Esophagus mucosa (tissue), 1 donor: ENCODE data around the gene MDN1. TPM values are rescaled to one million over a fixed set of nuclear protein-coding genes. Genes with fewer than 3 reads are reported as not detected.
"Not testable (repeated sequence)": the region's sequence is repeated elsewhere in the genome, so short reads cannot be mapped to it uniquely, and the experiment has no call there.

Experiments used
- ATAC-seq: fragments of 200-7000 bp; cut with Tn5 transposase; one replicate; pipeline ENCODE4 v1.9.1; 2020
- total RNA-seq: library from RNA; stranded (reverse); gene quantifications from one replicate; pipeline ENCODE4 v1.2.4, GENCODE V29; 2023
- donor health status: DM: yes; HTN: yes; CAD: no.

The MDN1 gene
- total RNA-seq, 1 donor from 2014 or later: 21.6 TPM

- no peak for ATAC-seq
Observed at GRCh38 chr6:89769572-89769971, 50.0 kb downstream of the MDN1 start.

- ATAC-seq: no peak
Observed at GRCh38 chr6:89768324-89768723, 51.3 kb downstream of the MDN1 start.

DNA sequence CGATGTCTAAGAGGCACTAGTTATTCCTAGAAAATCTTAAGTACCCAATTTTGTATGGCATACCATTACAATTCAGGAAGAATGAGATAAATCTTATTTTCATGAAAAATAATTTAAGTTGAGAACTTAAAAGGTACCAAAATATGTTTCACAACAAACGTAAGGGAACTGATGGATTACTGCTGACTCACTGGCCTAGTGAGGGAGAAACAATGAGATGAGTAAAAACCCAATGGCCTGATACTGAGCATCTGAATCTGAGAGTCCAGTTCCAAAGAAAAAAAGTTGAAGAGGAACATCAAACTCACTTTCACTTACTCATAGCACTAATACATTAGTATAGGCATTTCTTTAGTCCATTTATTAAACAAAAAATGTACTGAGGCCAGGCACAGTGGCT is 56.0 kb downstream of the MDN1 start:
- ATAC-seq: no peak

DNA sequence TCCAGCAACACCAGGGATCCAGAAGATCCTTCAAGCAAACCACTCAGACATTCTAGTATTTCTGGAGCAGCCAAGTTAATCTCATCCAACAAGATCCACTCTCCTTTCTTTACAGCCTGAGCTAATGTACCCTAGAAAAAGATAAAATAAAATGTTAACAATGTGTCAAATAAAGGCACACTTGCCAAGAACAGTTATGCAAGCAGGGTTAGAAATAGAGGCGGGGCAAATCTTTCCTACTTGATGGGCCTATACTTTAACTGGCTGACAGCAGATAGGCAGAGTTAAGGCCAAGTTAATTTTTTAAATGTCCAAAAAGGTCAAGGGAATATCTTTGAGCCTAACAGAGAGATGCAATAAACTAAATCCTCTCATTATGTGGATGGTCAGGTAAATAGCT is 60.8 kb downstream of the MDN1 start:
- no peak for ATAC-seq

DNA sequence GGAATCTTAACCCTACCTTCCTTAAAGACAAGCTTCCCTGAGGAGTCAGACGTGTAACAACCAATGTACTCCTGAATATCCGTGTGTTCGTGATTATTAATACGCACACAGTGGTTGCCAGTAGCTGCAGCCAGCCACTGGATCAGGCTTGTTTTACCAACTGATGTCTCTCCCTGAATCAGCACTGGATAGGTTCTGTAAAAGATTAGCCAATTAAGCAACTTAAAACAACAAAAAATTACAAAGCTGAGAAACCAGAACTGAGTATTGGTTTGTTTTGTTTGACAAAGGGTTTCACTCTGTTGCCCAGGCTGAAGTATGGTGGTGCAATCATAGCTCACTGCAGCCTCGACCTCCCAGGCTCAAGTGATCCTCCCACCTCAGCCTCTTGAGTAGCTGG is 69.3 kb downstream of the MDN1 start:
- no peak for ATAC-seq

DNA sequence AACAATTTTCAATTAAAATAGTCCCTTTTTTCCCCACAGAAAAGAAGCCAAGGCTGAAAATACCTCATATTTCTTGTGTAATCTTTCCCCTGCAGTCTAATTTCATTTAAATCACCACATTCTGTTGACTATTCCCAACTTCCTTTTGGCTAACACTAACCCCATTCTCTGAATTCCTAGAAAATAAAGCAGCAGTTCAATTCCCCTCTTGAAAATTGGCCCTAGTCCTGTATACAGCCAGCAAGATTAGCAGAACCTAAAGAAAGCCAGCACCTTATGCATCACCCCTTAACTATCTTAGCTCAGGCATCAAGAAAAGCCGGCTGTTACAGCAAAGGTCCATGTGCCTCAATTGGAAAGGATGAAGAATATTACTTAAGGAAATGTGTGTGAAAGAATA is 69.7 kb downstream of the MDN1 start:
- ATAC-seq: no peak

DNA sequence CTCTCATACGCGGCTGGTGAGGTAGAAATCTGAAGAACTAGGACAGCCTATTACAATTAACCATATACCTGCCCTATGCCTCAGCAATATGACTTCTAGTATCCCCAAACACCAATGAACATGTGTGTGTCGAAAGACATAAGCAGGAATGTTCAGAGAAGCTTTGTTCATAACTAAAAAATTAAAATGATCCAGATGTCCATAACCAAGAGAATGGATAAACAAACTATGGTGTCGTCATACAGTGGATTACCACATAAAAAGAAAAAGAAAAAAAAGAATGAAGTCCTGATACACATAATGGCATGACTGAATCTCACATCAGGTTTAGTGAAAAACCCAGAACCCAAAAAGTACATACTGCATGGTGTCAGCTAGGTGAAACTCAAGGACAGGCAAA is 73.9 kb downstream of the MDN1 start:
- no peak for ATAC-seq

DNA sequence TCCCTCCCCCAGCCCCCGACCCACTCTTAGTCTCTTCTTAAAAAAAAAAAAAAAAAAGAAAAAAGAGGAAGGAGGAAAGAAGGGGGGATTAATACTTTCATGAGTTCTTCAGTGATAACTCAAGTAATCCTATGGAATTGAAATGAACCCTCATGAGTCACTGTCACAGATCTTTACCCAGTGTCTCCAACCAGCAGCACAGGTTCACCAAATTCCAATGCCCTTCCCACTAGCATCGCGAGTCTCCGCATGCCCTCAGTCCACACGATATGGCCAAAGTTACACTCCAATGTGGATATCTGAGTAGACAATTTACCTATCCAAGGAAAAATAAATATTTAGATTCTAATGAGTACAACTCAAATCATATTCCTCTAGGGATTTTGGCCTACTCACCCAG is 74.5 kb downstream of the MDN1 start:
- ATAC-seq: peak; percentile 89

DNA sequence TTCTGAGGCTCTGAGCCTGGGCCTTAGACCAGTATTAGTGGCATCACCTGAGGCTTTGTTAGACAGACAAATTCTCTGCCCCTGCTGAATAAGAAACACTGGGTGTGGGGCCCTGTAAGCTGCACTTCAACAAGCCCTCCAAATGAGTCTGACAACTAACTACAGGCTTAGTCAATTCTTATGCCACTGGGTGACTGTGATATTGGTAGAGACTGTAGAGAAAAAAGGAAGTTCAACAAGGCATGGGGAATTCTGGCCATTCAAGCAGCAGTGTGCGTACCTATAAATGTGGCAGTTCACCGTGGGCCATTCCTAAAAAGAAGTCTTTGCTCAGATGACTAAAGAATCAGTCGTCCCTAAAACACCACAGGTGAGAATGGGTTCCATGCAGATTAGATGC is 82.7 kb downstream of the MDN1 start:
- no peak for ATAC-seq

GRCh38 chr6:89734526-89734925 is 85.1 kb downstream of the MDN1 start:
- no peak for ATAC-seq

DNA sequence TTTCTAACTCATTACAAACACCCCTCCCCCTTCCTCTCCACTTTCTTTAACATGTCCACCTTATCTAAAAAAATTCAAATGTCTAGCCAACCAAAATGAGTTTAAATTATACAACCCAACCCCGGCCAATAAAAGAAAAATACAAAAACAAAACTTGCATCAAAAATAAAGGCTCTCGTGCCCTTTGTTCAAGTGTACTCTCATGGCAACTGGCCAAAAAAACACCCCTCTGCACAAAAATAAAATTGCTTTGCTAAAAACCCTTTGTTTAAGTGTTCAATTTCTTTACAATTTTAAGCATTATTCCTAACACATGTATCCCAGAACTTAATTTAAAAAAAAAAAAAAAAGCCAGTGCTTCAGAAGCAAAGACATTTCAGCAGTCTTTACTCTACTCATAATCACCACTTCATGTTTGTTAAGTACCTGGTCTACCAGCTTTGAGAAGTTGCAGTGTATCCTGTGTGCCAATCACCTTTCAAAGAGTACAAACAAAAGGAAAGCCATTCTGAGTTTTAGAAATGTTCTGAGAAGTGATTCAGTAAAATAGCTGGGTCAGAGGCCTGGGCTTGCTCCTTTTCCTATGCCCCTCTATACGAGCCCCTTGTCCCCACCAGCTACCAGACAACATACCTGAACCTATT is 87.5 kb downstream of the MDN1 start:
- ATAC-seq: no peak

DNA sequence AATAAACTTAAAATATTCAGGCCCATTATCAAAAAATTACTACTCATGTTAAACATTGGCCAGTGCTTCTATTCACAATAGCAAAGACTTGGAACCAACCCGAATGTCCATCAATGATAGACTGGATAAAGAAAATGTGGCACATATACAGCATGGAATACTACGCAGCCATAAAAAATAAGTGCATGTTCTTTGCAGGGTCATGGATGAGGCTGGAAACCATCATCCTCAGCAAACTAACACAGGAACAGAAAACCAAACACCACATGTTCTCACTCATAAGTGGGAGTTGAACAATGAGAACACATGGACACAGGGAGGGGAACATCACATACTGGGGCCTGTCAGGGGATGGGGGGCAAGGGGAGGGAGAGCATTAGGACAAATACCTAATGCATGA is 88.3 kb downstream of the MDN1 start:
- ATAC-seq: not testable (repeated sequence)

GRCh38 chr6:89729818-89730217 is 89.8 kb downstream of the MDN1 start:
- no peak for ATAC-seq

DNA sequence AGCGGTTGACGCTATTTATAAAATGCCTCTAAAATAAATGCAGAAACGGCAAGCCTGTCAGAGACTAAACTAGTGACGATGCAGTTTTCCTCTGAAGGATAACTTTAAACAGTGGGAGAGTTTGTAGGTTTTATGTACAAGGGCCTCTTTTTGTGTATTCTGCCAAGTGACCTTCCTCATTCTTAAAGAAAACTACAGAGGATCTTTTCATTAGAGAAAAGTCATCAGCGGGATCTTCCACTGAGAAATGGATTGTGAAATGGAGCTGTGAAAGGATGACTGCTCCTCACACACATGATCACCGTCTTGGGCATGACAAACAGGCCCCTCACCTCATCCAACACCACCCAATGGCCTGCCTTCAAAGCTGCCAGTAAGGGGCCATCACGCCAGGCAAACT is 92.1 kb downstream of the MDN1 start:
- ATAC-seq: no peak

- no peak for ATAC-seq
Observed at GRCh38 chr6:89724981-89725380, 94.6 kb downstream of the MDN1 start.

- ATAC-seq: no peak
Observed at GRCh38 chr6:89723046-89723445, 96.5 kb downstream of the MDN1 start.

DNA sequence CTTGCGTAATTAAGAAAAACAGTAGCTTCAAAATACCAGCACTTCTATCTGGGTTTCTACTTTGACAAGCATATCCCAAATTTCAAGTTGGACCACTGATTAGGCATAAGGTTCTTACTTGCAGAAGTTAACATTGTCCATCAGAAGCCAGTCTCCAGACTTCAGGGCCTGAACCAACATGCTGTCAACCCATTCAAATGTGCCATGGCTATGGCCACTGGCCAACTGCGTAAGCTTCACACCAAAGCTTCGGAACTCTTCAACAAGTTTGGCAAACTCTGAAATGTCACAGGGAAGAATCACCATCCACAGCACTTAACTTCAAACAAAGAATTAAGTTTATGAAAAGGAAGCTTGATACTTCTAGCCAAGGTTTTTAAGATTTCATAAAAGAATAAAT is 103.1 kb downstream of the MDN1 start:
- ATAC-seq: peak; percentile 41

DNA sequence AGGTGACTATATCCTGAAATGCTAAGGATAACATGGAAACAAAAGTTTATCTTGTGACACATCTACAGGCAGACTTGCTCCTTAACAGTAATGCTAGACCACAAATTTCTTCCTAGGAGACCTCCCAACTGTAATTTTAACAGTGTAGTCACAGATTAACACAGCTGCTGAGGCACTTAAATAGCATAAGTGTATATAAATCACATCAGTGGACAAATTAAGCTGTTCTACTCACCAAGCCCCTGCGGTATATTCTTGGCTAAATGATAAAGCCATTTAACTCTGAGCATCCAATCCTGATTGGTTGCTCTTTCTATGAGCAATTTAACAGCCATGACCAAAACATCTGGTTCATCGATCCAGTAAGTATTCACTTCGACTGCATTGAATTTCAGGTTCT is 107.8 kb downstream of the MDN1 start:
- ATAC-seq: no peak

DNA sequence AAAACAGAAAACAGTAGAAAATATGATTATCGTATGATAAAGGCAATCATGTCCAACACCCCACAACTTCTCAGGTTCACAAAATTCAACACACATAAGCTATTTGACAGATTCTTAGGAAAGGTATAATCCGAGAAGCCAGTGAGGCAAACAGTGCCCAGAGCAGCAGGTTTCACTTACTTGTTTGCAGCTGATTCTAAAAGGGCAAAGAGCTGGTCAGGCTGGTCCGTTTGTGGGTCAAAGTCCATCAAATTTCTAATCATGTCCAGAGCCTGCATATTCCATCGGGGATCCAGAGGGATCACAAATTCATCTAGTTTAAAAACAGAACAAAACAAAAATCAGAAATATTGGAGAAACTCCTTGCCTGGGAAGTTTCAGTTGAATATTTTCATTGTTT is 111.3 kb downstream of the MDN1 start:
- ATAC-seq: no peak

- ATAC-seq: peak; percentile 67
Observed at GRCh38 chr6:89707766-89708165, 111.8 kb downstream of the MDN1 start.

DNA sequence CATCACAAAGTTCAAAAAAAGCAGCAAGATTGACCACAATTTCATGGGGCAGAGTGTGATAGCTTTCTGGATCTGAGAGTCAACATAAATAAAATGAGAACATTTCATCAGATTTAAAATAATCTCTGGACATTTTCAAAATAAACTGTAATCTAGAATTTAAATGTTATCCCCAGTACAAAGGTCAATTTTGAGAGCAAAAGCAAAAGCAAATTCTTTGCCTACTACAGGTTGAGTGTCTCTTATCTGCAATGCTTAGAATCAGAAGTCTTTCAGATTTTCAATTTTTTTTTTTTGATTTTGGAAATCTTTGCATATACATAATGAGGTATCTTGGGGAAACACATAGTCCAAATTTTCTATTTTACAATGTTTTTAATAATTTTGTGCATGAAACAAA is 113.5 kb downstream of the MDN1 start:
- no peak for ATAC-seq

GRCh38 chr6:89703292-89703691 is 116.3 kb downstream of the MDN1 start:
- ATAC-seq: no peak

DNA sequence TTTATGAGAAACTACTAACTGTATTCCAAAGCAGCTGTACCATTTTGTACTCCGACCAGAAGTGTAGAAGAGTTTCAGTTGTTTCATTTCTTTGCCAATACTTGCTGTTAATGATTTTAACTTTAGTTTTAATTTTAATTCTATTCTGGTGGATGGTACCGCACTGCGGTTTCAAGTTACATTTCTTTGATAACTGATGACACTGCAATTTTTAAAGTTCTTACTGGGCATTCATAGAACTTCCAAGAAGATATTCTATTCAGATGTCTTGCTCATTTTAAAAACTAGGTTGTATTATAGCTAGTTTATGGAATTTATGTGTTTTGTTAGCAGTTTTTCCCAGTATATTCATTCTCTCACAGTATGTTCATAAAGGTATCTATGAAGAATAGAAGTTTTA is 117.2 kb downstream of the MDN1 start:
- ATAC-seq: no peak

DNA sequence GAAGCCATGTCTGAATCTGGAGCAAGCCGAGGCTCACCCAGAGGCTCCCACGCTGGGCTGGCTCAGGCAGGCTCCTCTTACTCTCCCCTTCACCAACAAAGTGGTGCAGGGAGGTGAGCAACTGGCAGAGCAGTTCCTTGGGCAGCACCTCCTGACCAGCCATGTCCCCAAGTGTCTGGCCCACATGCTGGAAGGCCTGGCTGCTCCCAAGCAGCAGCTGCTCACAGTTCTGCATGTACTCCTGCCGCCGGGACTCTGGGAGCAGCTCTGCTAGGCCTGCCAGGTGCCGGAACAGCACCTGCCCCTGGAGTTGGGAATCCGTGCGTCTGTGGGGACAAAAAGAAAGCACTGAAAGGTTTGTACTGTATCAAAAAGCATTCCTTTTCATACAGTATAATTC is 123.9 kb downstream of the MDN1 start:
- ATAC-seq: no peak

DNA sequence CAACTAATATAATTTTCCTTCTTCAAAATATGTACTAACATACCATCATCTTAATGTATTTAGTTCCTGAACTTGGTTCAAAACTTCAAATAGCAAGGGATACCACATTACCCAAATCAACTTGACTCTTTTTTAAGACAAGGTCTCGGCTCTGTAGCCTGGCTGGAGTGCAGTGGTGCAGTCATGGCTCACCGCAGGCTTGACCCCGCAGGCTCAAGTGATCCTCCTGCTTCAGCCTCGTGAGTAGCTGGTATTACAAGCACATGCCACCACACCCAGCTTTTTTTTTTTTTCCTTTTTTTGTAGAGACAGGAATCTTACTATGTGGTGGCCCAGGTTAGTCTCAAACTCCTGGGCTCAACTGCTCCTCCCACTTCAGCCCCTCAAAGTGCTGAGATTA is 125.2 kb downstream of the MDN1 start:
- no peak for ATAC-seq

GRCh38 chr6:89693207-89693606 is 126.4 kb downstream of the MDN1 start:
- no peak for ATAC-seq
